Measurements from ENCODE around the gene SLC25A24. TPM values are rescaled to one million over a fixed set of nuclear protein-coding genes. Genes with fewer than 3 reads are reported as not detected.
A peak's percentile ranks its signal among the peaks of the same experiment; 100 is the strongest.

Gene SLC25A24
- total and polyA plus RNA-seq, 9 of the 15 experiments (the other 6 are each of a cell fraction or from before 2014, with no cell fraction given) = 6.9 to 34.9 (median 25.4) TPM

GRCh38 chr1:108117945-108118902 is 81.9 kb downstream of the SLC25A24 start (continued):
- TF ChIP-seq DEAF1 (CRISPR knock-in tag; IDR thresholded peaks at IDR 0.05) = no peak
- TF ChIP-seq ILK (tag; IDR thresholded peaks at IDR 0.05; ENCODE audit: borderline replicate concordance, low read depth) = no peak
- TF ChIP-seq NEUROD1 (IDR thresholded peaks at IDR 0.05; ENCODE audit: borderline replicate concordance, low read depth, low read length, partially characterized antibody) = no peak
- peak; percentile 80 for TF ChIP-seq ZNF316 (IDR thresholded peaks at IDR 0.05)
- TF ChIP-seq NCOA1 (IDR thresholded peaks at IDR 0.05; ENCODE audit: low read depth) = no peak
- 0 out of 2 replicates have a peak, but pooled peaks have one; percentile 43 for TF ChIP-seq ZNF165 (CRISPR knock-in tag; IDR thresholded peaks at IDR 0.05; ENCODE audit: borderline replicate concordance)
- TF ChIP-seq MED1 (CRISPR knock-in tag; IDR thresholded peaks at IDR 0.05; ENCODE audit: borderline replicate concordance) = no peak
- TF ChIP-seq COPS2 (conservative IDR thresholded peaks at IDR 0.05) = no peak
- TF ChIP-seq EHMT2 (IDR thresholded peaks at IDR 0.05) = peak; percentile 53; the same call in 1 of the 2 replicates
- TF ChIP-seq RBFOX2 (IDR thresholded peaks at IDR 0.05; ENCODE audit: low read depth, low read length) = no peak
- TF ChIP-seq CHD1 (IDR thresholded peaks at IDR 0.05; ENCODE audit: low read length) = no peak
- TF ChIP-seq CTCF (IDR thresholded peaks at IDR 0.05 in 2 of 3, conservative IDR thresholded peaks at IDR 0.05 in 1 of 3; ENCODE audit: insufficient read depth in 2 of 3, low read depth in 1 of 3, low read length in 3 of 3) = no peak
- no peak for TF ChIP-seq SMARCA4 (IDR thresholded peaks at IDR 0.05)
- no peak for TF ChIP-seq MAZ (CRISPR knock-in tag; conservative IDR thresholded peaks at IDR 0.05 in 1 of 2, IDR thresholded peaks at IDR 0.05 in 1 of 2)
- peak; percentile 77 for TF ChIP-seq MEF2D (tag; conservative IDR thresholded peaks at IDR 0.05; ENCODE audit: low read depth)
- TF ChIP-seq USF2 (CRISPR knock-in tag; IDR thresholded peaks at IDR 0.05) = peak; percentile 83
- TF ChIP-seq MCM5 (IDR thresholded peaks at IDR 0.05; ENCODE audit: low read depth) = no peak
- TF ChIP-seq TOE1 (IDR thresholded peaks at IDR 0.05; ENCODE audit: borderline replicate concordance) = peak; percentile 91
- no peak for TF ChIP-seq TOE1 (CRISPR knock-in tag; IDR thresholded peaks at IDR 0.05; ENCODE audit: borderline replicate concordance, low read depth)
- no peak for TF ChIP-seq KDM4B (IDR thresholded peaks at IDR 0.05; ENCODE audit: borderline replicate concordance in 2 of 2, low read depth in 1 of 2)
- peak; percentile 65 for TF ChIP-seq NFE2 (IDR thresholded peaks at IDR 0.05; ENCODE audit: low read depth)
- peak; percentile 62 for TF ChIP-seq ZNF395 (CRISPR knock-in tag; IDR thresholded peaks at IDR 0.05)

All from K562 (cell line).